CD8-positive, alpha-beta memory T cell (primary cell): ENCODE measurements around the gene SOX6. TPM values are rescaled to one million over a fixed set of nuclear protein-coding genes. Genes with fewer than 3 reads are reported as not detected.

Experiments used
- CTCF ChIA-PET: fragments of 350-600 bp; sonication (Branson Sonifier 250); formaldehyde crosslinking; loops from one replicate; lab custom pipeline; 2021; ENCODE audit warnings: antibody characterized with exemption; lab: Charles Lee
- POLR2A ChIA-PET: fragments of 350-600 bp; sonication (Branson Sonifier 250); formaldehyde crosslinking; loops from one replicate; lab custom pipeline; 2021; ENCODE audit warnings: antibody characterized with exemption; lab: Charles Lee
- DNase-seq, 5 donors: peaks; one replicate each; pipeline versions ENCODE4 v3.0.0 to v3.0.0-alpha.2; 2020 to 2022; ENCODE audit warnings: mixed read lengths in 1 of 5
- H3K27ac ChIP-seq: one replicate; pipeline ENCODE4 v1.7.0; 2013; ENCODE audit warnings: low read depth, mild to moderate bottlenecking, low read length, moderate library complexity
- H3K27me3 ChIP-seq: 2 replicates; pipeline ENCODE4 v1.7.0; 2013; ENCODE audit warnings: low read length, mild to moderate bottlenecking; ENCODE audit not compliant: insufficient read depth, poor library complexity, severe bottlenecking
- H3K36me3 ChIP-seq: 2 replicates; pipeline ENCODE4 v1.7.0; 2013; ENCODE audit warnings: mild to moderate bottlenecking, low read length, moderate library complexity; ENCODE audit not compliant: insufficient read depth
- H3K4me1 ChIP-seq: 2 replicates; pipeline ENCODE4 v1.7.0; 2013; ENCODE audit warnings: mild to moderate bottlenecking, low read length, moderate library complexity; ENCODE audit not compliant: insufficient read depth
- H3K4me3 ChIP-seq: 2 replicates; pipeline ENCODE4 v1.7.0; 2013; ENCODE audit warnings: mild to moderate bottlenecking, low read length
- H3K9me3 ChIP-seq: 2 replicates; pipeline ENCODE4 v1.7.0; 2013; ENCODE audit warnings: mild to moderate bottlenecking, low read length
- H3K27ac Mint-ChIP-seq, 8 donors: one replicate each; pipeline ENCODE4 v1.8.0; 2020 to 2021; ENCODE audit warnings: mixed read lengths in 8 of 8, mild to moderate bottlenecking in 6 of 8, inconsistent platforms in 3 of 8, moderate library complexity in 3 of 8
- H3K27me3 Mint-ChIP-seq, 2 donors: one replicate each; pipeline ENCODE4 v1.8.0; 2020 to 2021; ENCODE audit warnings: mixed read lengths in 2 of 2, mild to moderate bottlenecking in 1 of 2, moderate library complexity in 1 of 2
- H3K36me3 Mint-ChIP-seq, 3 donors: one replicate each; pipeline ENCODE4 v1.8.0; 2020 to 2021; ENCODE audit warnings: mixed read lengths in 3 of 3, inconsistent platforms in 1 of 3, mild to moderate bottlenecking in 1 of 3
- H3K4me1 Mint-ChIP-seq, 3 donors: one replicate each; pipeline ENCODE4 v1.8.0; 2020 to 2021; ENCODE audit warnings: mixed read lengths in 3 of 3, inconsistent platforms in 1 of 3, mild to moderate bottlenecking in 1 of 3
- H3K4me3 Mint-ChIP-seq, 7 donors: one replicate each; pipeline ENCODE4 v1.8.0; 2020 to 2021; ENCODE audit warnings: mixed read lengths in 7 of 7, mild to moderate bottlenecking in 6 of 7, moderate library complexity in 4 of 7, inconsistent platforms in 2 of 7
- H3K9me3 Mint-ChIP-seq, 5 donors: one replicate each; pipeline ENCODE4 v1.8.0; 2020 to 2022; ENCODE audit warnings: mixed read lengths in 5 of 5, mild to moderate bottlenecking in 3 of 5, moderate library complexity in 2 of 5, inconsistent platforms in 1 of 5
- polyA plus RNA-seq: library from polyadenylated mRNA; unstranded; fragments of 300-500 nt; fragmentation: Illumina TruSeq; gene quantifications from one replicate; pipeline ENCODE4 v1.2.3, GENCODE V29; 2021
- total RNA-seq, 2 experiments: library from RNA; stranded (reverse); gene quantifications; one replicate each; pipeline ENCODE4 v1.2.3, GENCODE V29; 2021

SOX6 gene
- total and polyA plus RNA-seq, 3 experiments from 2014 or later, result not detected

DNA sequence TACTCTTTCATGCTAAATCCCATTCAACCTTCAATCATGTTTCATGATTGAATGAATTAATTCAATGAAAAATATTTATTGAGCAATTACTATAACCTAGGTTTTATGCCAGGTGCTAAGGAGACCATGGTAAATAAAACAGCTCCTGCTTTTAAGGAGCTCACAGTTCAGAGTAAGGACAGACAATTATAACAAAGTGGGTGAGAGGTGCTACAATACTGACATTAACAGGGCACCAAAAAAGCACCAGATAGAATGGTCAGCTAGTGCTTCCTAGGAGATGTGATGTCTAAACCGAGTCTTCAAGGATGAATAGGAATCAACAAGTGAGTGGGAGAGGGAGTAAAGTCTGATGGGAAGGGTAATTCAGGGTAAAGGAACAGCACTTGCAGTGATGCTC is 366.7 kb downstream of the SOX6 start:
- ChIA-PET CTCF (no interaction called here), POLR2A (no interaction called here)
- Mint-ChIP-seq H3K4me1 (no peaks in the 10 kb centered on the region), H3K27ac (no peak overlapping the region), H3K9me3 (peaks cover 0 to 16% (median 2%) of the 10 kb centered on the region in 5 donors), H3K36me3 (no peaks in the 10 kb centered on the region), H3K27me3 (no peaks in the 10 kb centered on the region), H3K4me3 (no peak overlapping the region)
- no peak overlapping the region for H3K27ac ChIP-seq
- H3K36me3 ChIP-seq, result no peaks in the 10 kb centered on the region
- no peaks in the 10 kb centered on the region for H3K9me3 ChIP-seq
- no peak overlapping the region for H3K4me3 ChIP-seq
- H3K4me1 ChIP-seq, result no peaks in the 10 kb centered on the region
- no peaks in the 10 kb centered on the region for H3K27me3 ChIP-seq
- DNase-seq, result no peak

DNA sequence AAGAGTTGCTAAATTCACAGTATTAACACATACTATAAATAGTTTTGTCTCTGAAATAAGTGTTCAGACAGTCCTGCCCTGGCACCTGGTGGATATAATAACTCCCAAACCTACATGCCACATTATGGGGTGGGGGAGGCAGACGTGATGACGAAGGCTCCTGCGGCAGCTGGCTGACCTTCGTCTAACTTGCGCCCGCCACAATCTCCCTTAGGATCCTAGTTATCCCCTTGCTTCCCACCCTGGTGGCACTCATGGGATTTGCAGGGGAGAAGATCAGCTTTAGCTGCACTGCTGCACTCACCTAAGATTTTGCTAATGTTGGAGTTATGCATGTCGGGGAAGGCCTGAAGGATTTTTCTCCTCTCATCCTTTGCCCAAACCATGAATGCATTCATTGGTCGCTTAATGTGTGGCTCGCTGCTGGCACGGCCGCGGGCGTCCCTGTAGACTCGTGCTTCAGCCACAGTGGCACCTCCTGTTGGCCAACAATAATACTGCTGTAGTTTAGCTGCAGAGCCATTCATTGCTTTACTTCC is 367.6 kb downstream of the SOX6 start:
- Histone ChIP-seq H3K27me3 (no peaks in the 10 kb centered on the region), H3K9me3 (no peaks in the 10 kb centered on the region), H3K4me3 (no peak overlapping the region), H3K36me3 (no peaks in the 10 kb centered on the region), H3K4me1 (no peaks in the 10 kb centered on the region), H3K27ac (no peak overlapping the region)
- DNase-seq, result no peak
- ChIA-PET POLR2A (no interaction called here), CTCF (no interaction called here)
- no peak overlapping the region for H3K27ac Mint-ChIP-seq
- no peaks in the 10 kb centered on the region for H3K36me3 Mint-ChIP-seq
- H3K4me3 Mint-ChIP-seq, result no peak overlapping the region
- no peaks in the 10 kb centered on the region for H3K4me1 Mint-ChIP-seq
- peaks cover 0 to 7% (median 2%) of the 10 kb centered on the region in 5 donors for H3K9me3 Mint-ChIP-seq
- H3K27me3 Mint-ChIP-seq, result no peaks in the 10 kb centered on the region

DNA sequence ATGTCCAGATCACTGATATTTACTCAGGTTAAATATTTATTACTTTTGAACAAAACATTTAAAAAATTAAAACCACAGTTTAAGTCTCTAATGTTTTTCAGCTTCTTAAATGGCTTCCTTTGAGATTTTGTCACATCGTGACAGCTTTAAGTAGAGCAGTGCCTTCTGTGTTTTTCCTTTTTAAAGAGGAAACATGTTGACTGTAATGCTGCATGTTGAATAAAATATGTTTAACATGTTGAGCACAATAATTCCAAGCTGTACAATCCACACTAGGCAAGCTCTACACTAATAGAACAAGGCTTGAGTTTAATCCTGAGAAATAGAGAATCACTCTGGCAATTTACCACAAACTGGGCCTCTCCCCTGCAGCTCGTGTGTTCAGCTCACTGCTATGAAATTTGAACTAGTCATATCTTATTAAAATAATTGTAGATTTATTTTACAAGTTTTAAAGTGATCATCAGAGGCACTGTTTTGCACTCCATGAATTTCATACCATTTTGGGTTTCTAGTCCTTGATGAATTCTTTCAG is 368.3 kb downstream of the SOX6 start:
- Mint-ChIP-seq H3K36me3 (no peaks in the 10 kb centered on the region), H3K4me1 (no peaks in the 10 kb centered on the region), H3K9me3 (peaks cover 0 to 4% (median 2%) of the 10 kb centered on the region in 5 donors), H3K4me3 (no peak overlapping the region), H3K27ac (no peak overlapping the region), H3K27me3 (no peaks in the 10 kb centered on the region)
- ChIA-PET POLR2A (no interaction called here), CTCF (no interaction called here)
- Histone ChIP-seq H3K27ac (no peak overlapping the region), H3K4me1 (no peaks in the 10 kb centered on the region), H3K36me3 (no peaks in the 10 kb centered on the region), H3K27me3 (no peaks in the 10 kb centered on the region), H3K4me3 (no peak overlapping the region), H3K9me3 (no peaks in the 10 kb centered on the region)
- no peak for DNase-seq

DNA sequence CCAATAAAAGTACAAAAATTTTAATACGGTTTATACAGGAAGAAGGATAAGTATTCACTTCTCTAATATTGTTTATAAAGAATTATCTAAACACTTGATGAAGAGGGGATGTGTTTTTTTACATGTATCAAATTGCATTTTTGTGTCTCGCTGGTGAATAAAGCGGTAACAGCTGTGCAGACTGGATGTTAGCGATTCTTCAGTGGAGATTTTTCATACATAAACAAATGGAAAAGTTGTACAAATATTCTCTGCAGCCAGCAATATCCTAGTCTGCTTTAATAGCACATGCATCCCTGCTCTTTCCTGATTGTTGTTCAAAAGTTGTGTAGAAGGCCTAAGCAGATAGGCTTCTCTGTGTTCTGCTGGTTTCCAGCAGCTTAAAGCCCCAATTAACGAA is 369.3 kb downstream of the SOX6 start:
- no peaks in the 10 kb centered on the region for H3K36me3 ChIP-seq

DNA sequence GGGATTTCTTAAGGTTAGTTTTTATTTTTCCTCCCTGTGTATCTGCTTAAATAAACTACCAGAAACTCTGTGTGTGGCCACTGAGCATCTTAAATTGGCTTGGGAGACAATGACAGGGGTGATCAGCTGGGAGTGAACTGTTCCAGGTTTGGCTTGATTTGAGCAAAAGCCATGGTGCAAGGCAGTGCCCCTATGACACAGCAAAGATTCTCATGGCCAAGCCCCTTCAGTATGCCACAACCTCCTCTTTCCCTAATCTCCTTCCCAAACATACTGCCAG is 370.5 kb downstream of the SOX6 start:
- Histone ChIP-seq H3K9me3 (no peaks in the 10 kb centered on the region), H3K4me1 (no peaks in the 10 kb centered on the region), H3K27me3 (no peaks in the 10 kb centered on the region), H3K27ac (no peak overlapping the region), H3K36me3 (no peaks in the 10 kb centered on the region), H3K4me3 (no peak overlapping the region)
- peaks cover 0 to 4% (median 2%) of the 10 kb centered on the region in 5 donors for H3K9me3 Mint-ChIP-seq
- DNase-seq, result no peak
- H3K36me3 Mint-ChIP-seq, result no peaks in the 10 kb centered on the region
- ChIA-PET CTCF (no interaction called here), POLR2A (no interaction called here)
- H3K4me3 Mint-ChIP-seq, result no peak overlapping the region
- no peak overlapping the region for H3K27ac Mint-ChIP-seq
- no peaks in the 10 kb centered on the region for H3K27me3 Mint-ChIP-seq
- no peaks in the 10 kb centered on the region for H3K4me1 Mint-ChIP-seq

More for the DNA sequence above, 369.3 kb downstream of the SOX6 start:
- H3K36me3 Mint-ChIP-seq, result no peaks in the 10 kb centered on the region
- H3K4me1 Mint-ChIP-seq, result no peaks in the 10 kb centered on the region
- H3K4me1 ChIP-seq, result no peaks in the 10 kb centered on the region
- no peak for DNase-seq
- no peak overlapping the region for H3K27ac Mint-ChIP-seq
- H3K4me3 ChIP-seq, result no peak overlapping the region
- no peak overlapping the region for H3K4me3 Mint-ChIP-seq
- H3K9me3 ChIP-seq, result no peaks in the 10 kb centered on the region
- no peak overlapping the region for H3K27ac ChIP-seq
- ChIA-PET CTCF (no interaction called here), POLR2A (no interaction called here)
- peaks cover 0 to 4% (median 2%) of the 10 kb centered on the region in 5 donors for H3K9me3 Mint-ChIP-seq
- H3K27me3 Mint-ChIP-seq, result no peaks in the 10 kb centered on the region
- H3K27me3 ChIP-seq, result no peaks in the 10 kb centered on the region

DNA sequence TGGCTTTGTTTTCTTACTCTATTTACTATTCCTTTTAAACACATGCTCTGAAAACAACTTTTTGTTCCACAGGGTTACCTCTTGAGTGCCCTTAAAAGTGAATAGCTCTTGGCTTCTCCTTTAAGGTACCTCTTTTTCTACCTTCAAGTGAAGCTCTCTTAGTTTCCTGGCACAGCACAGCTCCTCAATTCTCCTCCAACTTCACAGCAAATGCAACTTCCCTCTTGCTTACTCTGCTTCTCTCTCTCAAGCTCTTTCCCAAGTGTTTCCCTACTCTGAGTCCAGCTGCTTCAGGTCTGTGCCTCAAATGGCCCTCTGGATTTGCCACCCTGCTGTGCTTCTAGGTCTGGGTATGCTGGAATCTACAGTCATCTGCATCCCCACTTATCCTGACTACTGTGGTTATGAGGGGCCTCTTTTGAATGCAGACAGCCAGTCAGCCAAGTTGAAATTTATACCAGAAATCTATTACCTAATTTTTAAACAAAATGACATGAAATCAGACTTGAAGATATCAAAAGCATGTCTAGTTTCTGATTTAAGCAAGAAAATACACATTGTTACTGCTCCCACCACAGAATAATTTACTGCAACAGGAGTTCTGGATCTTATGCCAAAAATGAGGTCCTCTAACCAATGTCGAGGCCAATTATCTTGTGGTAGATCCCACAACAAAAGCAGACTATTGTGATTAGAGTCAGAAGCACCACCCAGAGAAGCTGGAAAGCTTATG is 371.1 kb downstream of the SOX6 start:
- Mint-ChIP-seq H3K27me3 (no peaks in the 10 kb centered on the region), H3K36me3 (no peaks in the 10 kb centered on the region), H3K4me3 (no peak overlapping the region), H3K27ac (no peak overlapping the region), H3K9me3 (peaks cover 0 to 4% (median 2%) of the 10 kb centered on the region in 5 donors), H3K4me1 (no peaks in the 10 kb centered on the region)
- no peak for DNase-seq
- H3K4me1 ChIP-seq, result no peaks in the 10 kb centered on the region
- ChIA-PET POLR2A (no interaction called here), CTCF (no interaction called here)
- no peak overlapping the region for H3K27ac ChIP-seq
- no peaks in the 10 kb centered on the region for H3K9me3 ChIP-seq
- H3K27me3 ChIP-seq, result no peaks in the 10 kb centered on the region
- H3K36me3 ChIP-seq, result no peaks in the 10 kb centered on the region
- no peak overlapping the region for H3K4me3 ChIP-seq

DNA sequence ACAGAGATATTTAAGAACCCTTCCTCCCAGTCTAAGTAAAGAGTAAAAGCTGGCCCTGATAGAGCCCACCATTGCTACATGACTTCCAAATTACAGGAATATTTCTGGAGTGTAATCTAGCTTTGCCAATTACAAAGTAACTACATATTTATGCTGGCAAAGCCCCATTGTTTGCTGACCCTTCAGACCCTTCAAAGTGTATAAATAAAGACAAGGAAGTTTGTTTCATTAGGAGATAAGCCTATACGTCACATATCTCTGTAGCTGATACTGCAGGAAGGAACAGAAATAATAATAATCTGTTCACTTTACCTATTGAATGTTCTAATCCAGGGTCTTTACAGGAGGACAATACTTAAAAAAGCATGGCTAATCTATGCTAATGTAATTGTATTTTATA is 375.1 kb downstream of the SOX6 start:
- Mint-ChIP-seq H3K4me3 (no peak overlapping the region), H3K27ac (no peak overlapping the region)
- H3K27me3 ChIP-seq, result no peaks in the 10 kb centered on the region

DNA sequence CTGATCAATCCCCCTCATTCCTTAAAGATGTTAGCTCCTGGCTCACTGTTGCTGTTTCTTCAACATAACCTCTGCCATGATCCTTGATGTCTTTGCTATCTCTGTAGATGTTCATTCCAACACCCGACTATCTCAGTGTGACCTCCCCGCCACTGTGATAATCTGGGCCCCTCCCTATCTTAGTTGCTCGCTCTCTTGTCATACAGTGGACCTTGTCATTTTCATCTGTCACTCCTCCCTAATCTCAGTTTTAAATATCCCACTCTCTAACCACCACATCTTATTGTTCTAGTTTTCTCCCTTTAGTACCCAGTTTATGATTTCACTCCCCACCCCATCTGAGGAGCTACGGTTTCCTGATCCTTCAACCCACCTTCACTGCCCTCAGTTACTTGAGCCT is 379.2 kb downstream of the SOX6 start:
- Histone ChIP-seq H3K36me3 (no peaks in the 10 kb centered on the region), H3K27ac (no peak overlapping the region), H3K4me1 (no peaks in the 10 kb centered on the region), H3K9me3 (no peaks in the 10 kb centered on the region), H3K27me3 (no peaks in the 10 kb centered on the region), H3K4me3 (no peak overlapping the region)
- no peak overlapping the region for H3K4me3 Mint-ChIP-seq
- H3K27ac Mint-ChIP-seq, result no peak overlapping the region
- no peak for DNase-seq
- H3K36me3 Mint-ChIP-seq, result no peaks in the 10 kb centered on the region
- ChIA-PET CTCF (no interaction called here), POLR2A (no interaction called here)
- peaks cover 0 to 3% (median 0%) of the 10 kb centered on the region in 5 donors for H3K9me3 Mint-ChIP-seq
- H3K4me1 Mint-ChIP-seq, result no peaks in the 10 kb centered on the region
- H3K27me3 Mint-ChIP-seq, result no peaks in the 10 kb centered on the region

More for the DNA sequence above, 375.1 kb downstream of the SOX6 start:
- Histone ChIP-seq H3K27ac (no peak overlapping the region), H3K4me3 (no peak overlapping the region), H3K36me3 (no peaks in the 10 kb centered on the region), H3K9me3 (no peaks in the 10 kb centered on the region), H3K4me1 (no peaks in the 10 kb centered on the region)
- DNase-seq, result no peak
- ChIA-PET POLR2A (no interaction called here), CTCF (no interaction called here)
- no peaks in the 10 kb centered on the region for H3K36me3 Mint-ChIP-seq
- H3K4me1 Mint-ChIP-seq, result no peaks in the 10 kb centered on the region
- peaks cover 0 to 2% (median 1%) of the 10 kb centered on the region in 5 donors for H3K9me3 Mint-ChIP-seq
- H3K27me3 Mint-ChIP-seq, result no peaks in the 10 kb centered on the region
